GM18511 (cell line): Measurements from ENCODE around the gene SLC9C2.
A peak's percentile ranks its signal among the peaks of the same experiment; 100 is the strongest.
"Not testable (repeated sequence)": the region's sequence is repeated elsewhere in the genome, so short reads cannot be mapped to it uniquely, and the experiment has no call there.

ENCODE experiments used
- ATAC-seq: cut with Tn5 transposase; IDR thresholded peaks from one replicate; pipeline ENCODE4 v1.9.1; 2021; ENCODE audit warnings: mild to moderate bottlenecking, moderate library complexity; ENCODE audit not compliant: unreplicated experiment

SLC9C2 gene

GRCh38 chr1:173489929-173490328 is 112.9 kb downstream of the SLC9C2 start:
- no peak for ATAC-seq

- no peak for ATAC-seq
Observed at GRCh38 chr1:173489149-173489600, 113.7 kb downstream of the SLC9C2 start.

- no peak for ATAC-seq
Observed at GRCh38 chr1:173488001-173488400, 114.9 kb downstream of the SLC9C2 start.

GRCh38 chr1:173485401-173485800 is 117.5 kb downstream of the SLC9C2 start:
- ATAC-seq: no peak

GRCh38 chr1:173484276-173484675 is 118.6 kb downstream of the SLC9C2 start:
- no peak for ATAC-seq

GRCh38 chr1:173482683-173483082 is 120.2 kb downstream of the SLC9C2 start:
- ATAC-seq: no peak

GRCh38 chr1:173481195-173481772 is 121.6 kb downstream of the SLC9C2 start:
- ATAC-seq: no peak

- no peak for ATAC-seq
Observed at GRCh38 chr1:173479649-173480048, 123.2 kb downstream of the SLC9C2 start.

- ATAC-seq: no peak
Observed at GRCh38 chr1:173478094-173478674, 124.7 kb downstream of the SLC9C2 start.

- peak; percentile 63 for ATAC-seq
Observed at GRCh38 chr1:173477286-173478093, 125.4 kb downstream of the SLC9C2 start, which contains the start of gene PRDX6. Gene PRDX6, plus strand, starts transcription at chr1:173477335. Its CDS starts 63 bp downstream, at chr1:173477398.

GRCh38 chr1:173476665-173477285 is 126.1 kb downstream of the SLC9C2 start:
- ATAC-seq: peak; percentile 97

GRCh38 chr1:173476197-173476664 is 126.6 kb downstream of the SLC9C2 start:
- no peak for ATAC-seq

- no peak for ATAC-seq
Observed at GRCh38 chr1:173475564-173476196, 127.2 kb downstream of the SLC9C2 start.

GRCh38 chr1:173474780-173475421 is 128.0 kb downstream of the SLC9C2 start:
- ATAC-seq: not testable (repeated sequence)

GRCh38 chr1:173474097-173474779 is 128.6 kb downstream of the SLC9C2 start:
- ATAC-seq: no peak

GRCh38 chr1:173473599-173474011 is 129.3 kb downstream of the SLC9C2 start:
- ATAC-seq: no peak

- ATAC-seq: no peak
Observed at GRCh38 chr1:173470608-173471007, 132.3 kb downstream of the SLC9C2 start.

GRCh38 chr1:173469656-173470055 is 133.2 kb downstream of the SLC9C2 start:
- no peak for ATAC-seq

GRCh38 chr1:173467426-173467825 is 135.4 kb downstream of the SLC9C2 start:
- no peak for ATAC-seq

- not testable (repeated sequence) for ATAC-seq
Observed at GRCh38 chr1:173464185-173464584, 138.7 kb downstream of the SLC9C2 start.
